NAMALWA (cell line): ENCODE results near the gene MTUS2.

Experiments used
- DNase-seq: peaks from one replicate; pipeline ENCODE4 v3.0.0-alpha.2; 2015; ENCODE audit warnings: low spot score

Gene MTUS2

GRCh38 chr13:29550430-29550988 is 730.4 kb downstream of the MTUS2 start:
- no peak for DNase-seq

GRCh38 chr13:29551214-29551613 is 731.1 kb downstream of the MTUS2 start:
- no peak for DNase-seq
